PFSK-1 (cell line): Measurements from ENCODE around the gene POU2F1.

ENCODE experiments used
- FOXP2 ChIP-seq: optimal IDR thresholded peaks from 2 replicates; pipeline ENCODE3; 2011; ENCODE audit warnings: borderline replicate concordance, control low read depth, inconsistent platforms; ENCODE audit not compliant: insufficient read depth; ENCODE audit errors: extremely low read length, extremely low read depth
- POLR2AphosphoS5 ChIP-seq: IDR thresholded peaks from 2 replicates; pipeline ENCODE4 v1.6.1; 2012; ENCODE audit warnings: low read depth, mild to moderate bottlenecking, control low read depth, low read length, moderate library complexity
- REST ChIP-seq, 2 experiments: IDR thresholded peaks; 2 replicates each; pipeline versions ENCODE4 v1.6.1 to v1.8.0; 2011 to 2012; ENCODE audit warnings: low read depth in 2 of 2, low read length in 2 of 2, control low read depth in 1 of 2, inconsistent platforms in 1 of 2, mild to moderate bottlenecking in 1 of 2, moderate library complexity in 1 of 2; ENCODE audit not compliant: insufficient read depth in 1 of 2
- SIN3A ChIP-seq: IDR thresholded peaks from 2 replicates; pipeline ENCODE4 v1.6.1; 2012; ENCODE audit warnings: mild to moderate bottlenecking, low read length, moderate library complexity, borderline replicate concordance; ENCODE audit not compliant: insufficient read depth
- TAF1 ChIP-seq: IDR thresholded peaks from 2 replicates; pipeline ENCODE4 v1.6.1; 2012; ENCODE audit warnings: low read length, control low read depth, borderline replicate concordance; ENCODE audit not compliant: insufficient read depth

Gene POU2F1

GRCh38 chr1:167388976-167389375 is 168.3 kb downstream of the POU2F1 start:
- TF ChIP-seq SIN3A (no peak), FOXP2 (no peak), TAF1 (no peak), REST (IDR thresholded peaks at IDR 0.05; ENCODE audit: insufficient read depth in 1 of 2, low read depth in 2 of 2, low read length in 2 of 2) (no peak), POLR2AphosphoS5 (no peak)

- TF ChIP-seq SIN3A (no peak), POLR2AphosphoS5 (no peak), FOXP2 (no peak), TAF1 (no peak), REST (IDR thresholded peaks at IDR 0.05; ENCODE audit: insufficient read depth in 1 of 2, low read depth in 2 of 2, low read length in 2 of 2) (no peak)
These were observed 171.6 kb downstream of the POU2F1 start for GRCh38 chr1:167392200-167392696.

GRCh38 chr1:167400359-167400953 is 179.8 kb downstream of the POU2F1 start:
- TF ChIP-seq POLR2AphosphoS5 = no peak
- TF ChIP-seq SIN3A = no peak
- no peak for TF ChIP-seq FOXP2
- TF ChIP-seq REST (IDR thresholded peaks at IDR 0.05; ENCODE audit: insufficient read depth in 1 of 2, low read depth in 2 of 2, low read length in 2 of 2) = no peak
- no peak for TF ChIP-seq TAF1

- TF ChIP-seq TAF1 (no peak), SIN3A (no peak), FOXP2 (no peak), REST (IDR thresholded peaks at IDR 0.05; ENCODE audit: insufficient read depth in 1 of 2, low read depth in 2 of 2, low read length in 2 of 2) (no peak), POLR2AphosphoS5 (no peak)
These were observed 180.7 kb downstream of the POU2F1 start for GRCh38 chr1:167401260-167401873.
